SU-DHL-6 (cell line): ENCODE results near the gene CDC123.

Experiments used
- H2AFZ ChIP-seq: fragments of 200-600 bp; sonication (generic); 2 replicates; pipeline ENCODE4 v1.6.1; 2014; ENCODE audit warnings: low read depth, mild to moderate bottlenecking, moderate library complexity, mixed read lengths, antibody characterized with exemption, low read length; ENCODE audit not compliant: severe bottlenecking
- H3F3A ChIP-seq: fragments of 200-600 bp; shearing (Covaris generic); 2 replicates; pipeline ENCODE4 v1.6.0; 2016; ENCODE audit warnings: antibody characterized with exemption, mild to moderate bottlenecking; ENCODE audit not compliant: insufficient read depth
- H3K27ac ChIP-seq: fragments of 200-600 bp; sonication (generic); 2 replicates; pipeline ENCODE4 v1.5.1; 2016; ENCODE audit warnings: low read depth, mild to moderate bottlenecking, low read length, moderate library complexity, mixed read lengths
- H3K27me3 ChIP-seq: fragments of 200-600 bp; sonication (generic), shearing (Covaris generic); 2 replicates; pipeline ENCODE4 v1.6.0; 2014; ENCODE audit warnings: mild to moderate bottlenecking, low read length
- H3K36me3 ChIP-seq: fragments of 200-600 bp; sonication (generic); 2 replicates; pipeline ENCODE4 v1.6.1; 2014; ENCODE audit warnings: mild to moderate bottlenecking, low read length, mixed read lengths
- H3K4me2 ChIP-seq: fragments of 300-600, 200-600 bp; shearing (Covaris generic), sonication (generic); 2 replicates; pipeline ENCODE4 v1.6.0; 2014; ENCODE audit warnings: low read length, low read depth, mild to moderate bottlenecking; ENCODE audit not compliant: poor library complexity, severe bottlenecking
- H3K4me3 ChIP-seq: fragments of 200-600 bp; sonication (generic); 2 replicates; pipeline ENCODE4 v1.5.1; 2014; ENCODE audit warnings: antibody characterized with exemption, low read length, mild to moderate bottlenecking, mixed read lengths; ENCODE audit not compliant: insufficient read depth, poor library complexity, severe bottlenecking
- H3K79me2 ChIP-seq: fragments of 200-600 bp; sonication (generic); 2 replicates; pipeline ENCODE4 v1.6.1; 2014; ENCODE audit warnings: mild to moderate bottlenecking, low read length, moderate library complexity; ENCODE audit not compliant: insufficient read depth
- H3K9ac ChIP-seq: fragments of 200-600 bp; sonication (generic); 2 replicates; pipeline ENCODE4 v1.7.0; 2014; ENCODE audit warnings: mild to moderate bottlenecking, low read length
- H3K9me2 ChIP-seq: fragments of 200-600 bp; sonication (generic); replicated peaks from 2 replicates; pipeline ENCODE4 v1.6.1; 2014; ENCODE audit warnings: low read length; ENCODE audit not compliant: insufficient read depth
- H3K9me3 ChIP-seq: fragments of 200-600 bp; sonication (generic); 2 replicates; pipeline ENCODE4 v1.6.1; 2014; ENCODE audit warnings: low read length, mixed read lengths; ENCODE audit not compliant: insufficient read depth
- H4K20me1 ChIP-seq: fragments of 200-600 bp; sonication (generic); 2 replicates; pipeline ENCODE4 v1.6.1; 2014; ENCODE audit warnings: low read depth, mild to moderate bottlenecking, antibody characterized with exemption, low read length, moderate library complexity, mixed read lengths
- EZH2phosphoT487 ChIP-seq: fragments of 200-600 bp; sonication (generic), shearing (Covaris generic); conservative IDR thresholded peaks from 2 replicates; pipeline ENCODE4 v1.6.1; 2018; ENCODE audit warnings: mild to moderate bottlenecking, antibody characterized with exemption, low read length, moderate library complexity, mixed read lengths
- TF ChIP-seq, protein P1 (sequence below): fragments of 200-600 bp; sonication (generic); IDR thresholded peaks from one replicate; pipeline ENCODE4 v1.5.1; 2017; ENCODE audit warnings: antibody characterized with exemption, mild to moderate bottlenecking, low read length, moderate library complexity; ENCODE audit not compliant: insufficient read depth, poor library complexity, severe bottlenecking

Gene CDC123

GRCh38 chr10:12180221-12180974 lies 15.6 kb upstream of the CDC123 start:
- Histone ChIP-seq H3K36me3 (peaks cover 13% of the 10 kb centered on the region), H3K27me3 (no peaks in the 10 kb centered on the region), H3K4me3 (no peak overlapping the region), H3F3A (no peaks in the 10 kb centered on the region), H3K9me3 (no peaks in the 10 kb centered on the region), H3K27ac (no peak overlapping the region), H4K20me1 (no peaks in the 10 kb centered on the region), H3K4me2 (no peak overlapping the region), H3K9ac (no peak overlapping the region), H3K79me2 (no peaks in the 10 kb centered on the region), H3K9me2 (no peaks in the 10 kb centered on the region), H2AFZ (no peak overlapping the region)
- TF ChIP-seq, protein P1, sequence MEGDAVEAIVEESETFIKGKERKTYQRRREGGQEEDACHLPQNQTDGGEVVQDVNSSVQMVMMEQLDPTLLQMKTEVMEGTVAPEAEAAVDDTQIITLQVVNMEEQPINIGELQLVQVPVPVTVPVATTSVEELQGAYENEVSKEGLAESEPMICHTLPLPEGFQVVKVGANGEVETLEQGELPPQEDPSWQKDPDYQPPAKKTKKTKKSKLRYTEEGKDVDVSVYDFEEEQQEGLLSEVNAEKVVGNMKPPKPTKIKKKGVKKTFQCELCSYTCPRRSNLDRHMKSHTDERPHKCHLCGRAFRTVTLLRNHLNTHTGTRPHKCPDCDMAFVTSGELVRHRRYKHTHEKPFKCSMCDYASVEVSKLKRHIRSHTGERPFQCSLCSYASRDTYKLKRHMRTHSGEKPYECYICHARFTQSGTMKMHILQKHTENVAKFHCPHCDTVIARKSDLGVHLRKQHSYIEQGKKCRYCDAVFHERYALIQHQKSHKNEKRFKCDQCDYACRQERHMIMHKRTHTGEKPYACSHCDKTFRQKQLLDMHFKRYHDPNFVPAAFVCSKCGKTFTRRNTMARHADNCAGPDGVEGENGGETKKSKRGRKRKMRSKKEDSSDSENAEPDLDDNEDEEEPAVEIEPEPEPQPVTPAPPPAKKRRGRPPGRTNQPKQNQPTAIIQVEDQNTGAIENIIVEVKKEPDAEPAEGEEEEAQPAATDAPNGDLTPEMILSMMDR, result no peak
- TF ChIP-seq EZH2phosphoT487, result no peak

DNA sequence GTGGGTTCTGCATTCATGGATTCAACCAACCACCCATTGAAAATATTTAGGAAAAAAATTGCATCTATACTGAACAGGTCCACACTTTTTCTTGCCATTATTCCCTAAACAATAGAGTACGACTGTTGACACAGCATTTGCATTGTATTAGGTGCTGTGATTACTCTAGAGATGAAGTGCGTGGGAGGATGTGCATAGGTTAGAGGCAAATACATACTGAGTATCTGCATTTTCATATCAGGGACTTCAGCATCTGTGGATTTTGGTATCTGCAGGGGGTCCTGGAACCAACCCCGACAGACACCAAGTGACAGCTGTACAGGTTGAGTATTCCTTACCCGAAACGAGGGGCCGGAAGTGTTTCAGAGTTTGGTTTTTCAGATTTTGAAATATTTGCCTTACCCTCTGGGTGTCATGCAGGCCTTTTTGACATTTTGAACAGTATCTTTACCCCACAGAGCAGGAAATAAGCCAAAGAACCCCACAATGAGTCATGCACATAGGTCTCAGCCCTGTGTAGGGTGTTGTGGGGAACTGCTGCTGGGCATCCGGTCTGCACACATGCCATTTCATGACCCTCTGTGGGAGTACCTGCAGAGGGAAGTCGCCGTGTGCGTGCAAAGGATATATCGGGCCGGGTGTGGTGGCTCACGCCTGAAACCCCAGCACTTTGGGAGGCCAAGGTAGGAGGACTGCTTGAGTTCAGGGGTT lies 14.8 kb upstream of the CDC123 start:
- Histone ChIP-seq H3K27me3 (no peaks in the 10 kb centered on the region), H3K9me2 (no peaks in the 10 kb centered on the region), H3K9ac (no peak overlapping the region), H2AFZ (no peak overlapping the region), H3K4me3 (no peak overlapping the region), H3K36me3 (peaks cover 13% of the 10 kb centered on the region), H3F3A (no peaks in the 10 kb centered on the region; the same call in 1 of the 2 replicates), H3K27ac (no peak overlapping the region), H4K20me1 (no peaks in the 10 kb centered on the region), H3K4me2 (no peak overlapping the region), H3K9me3 (no peaks in the 10 kb centered on the region), H3K79me2 (no peaks in the 10 kb centered on the region)
- TF ChIP-seq, protein P1, result no peak
- no peak for TF ChIP-seq EZH2phosphoT487

DNA sequence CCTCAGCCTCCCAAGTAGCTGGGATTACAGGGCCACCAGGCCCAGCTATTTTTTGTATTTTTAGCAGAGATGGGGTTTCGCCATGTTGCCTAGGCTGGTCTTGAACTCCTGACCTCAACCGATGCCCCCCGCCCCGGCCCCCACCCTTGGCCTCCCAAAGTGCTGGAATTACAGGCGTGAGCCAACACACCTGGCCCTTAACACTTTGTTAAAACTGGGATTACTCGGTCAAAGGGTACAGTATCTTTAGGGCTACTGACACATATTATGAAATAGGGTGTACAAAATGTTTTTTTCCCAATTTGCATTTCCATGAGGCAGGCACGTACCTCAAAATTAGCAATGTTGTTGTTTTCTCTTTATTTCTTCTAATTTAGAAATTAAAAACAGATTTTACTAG lies 11.8 kb upstream of the CDC123 start:
- H3K4me2 ChIP-seq, result no peak overlapping the region
- H3K9me3 ChIP-seq, result no peaks in the 10 kb centered on the region
- no peaks in the 10 kb centered on the region for H4K20me1 ChIP-seq
- H3K36me3 ChIP-seq, result peaks cover 13% of the 10 kb centered on the region
- H3F3A ChIP-seq, result no peaks in the 10 kb centered on the region; the same call in 1 of the 2 replicates
- H2AFZ ChIP-seq, result no peak overlapping the region
- no peak overlapping the region for H3K27ac ChIP-seq
- H3K4me3 ChIP-seq, result no peak overlapping the region
- peaks cover 23% of the 10 kb centered on the region for H3K79me2 ChIP-seq
- H3K9me2 ChIP-seq, result no peaks in the 10 kb centered on the region
- H3K27me3 ChIP-seq, result no peaks in the 10 kb centered on the region
- no peak overlapping the region for H3K9ac ChIP-seq
- no peak for TF ChIP-seq EZH2phosphoT487
- TF ChIP-seq, protein P1, result no peak
